Activated CD4-positive, alpha-beta T cell treated with anti-CD3 and anti-CD28 coated beads for 1 hour (primary cell): ENCODE measurements around the gene OR52I1.

Experiments used
- DNase-seq: peaks from one replicate; pipeline ENCODE4 v3.0.0-alpha.2; 2020

OR52I1 gene, protein sequence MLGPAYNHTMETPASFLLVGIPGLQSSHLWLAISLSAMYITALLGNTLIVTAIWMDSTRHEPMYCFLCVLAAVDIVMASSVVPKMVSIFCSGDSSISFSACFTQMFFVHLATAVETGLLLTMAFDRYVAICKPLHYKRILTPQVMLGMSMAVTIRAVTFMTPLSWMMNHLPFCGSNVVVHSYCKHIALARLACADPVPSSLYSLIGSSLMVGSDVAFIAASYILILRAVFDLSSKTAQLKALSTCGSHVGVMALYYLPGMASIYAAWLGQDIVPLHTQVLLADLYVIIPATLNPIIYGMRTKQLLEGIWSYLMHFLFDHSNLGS

GRCh38 chr11:4593739-4594138 lies at the start of gene OR52I1:
Gene OR52I1 (plus strand): TSS chr11:4594039. CDS start chr11:4594039, 0 bp downstream.
- DNase-seq: no peak

DNA sequence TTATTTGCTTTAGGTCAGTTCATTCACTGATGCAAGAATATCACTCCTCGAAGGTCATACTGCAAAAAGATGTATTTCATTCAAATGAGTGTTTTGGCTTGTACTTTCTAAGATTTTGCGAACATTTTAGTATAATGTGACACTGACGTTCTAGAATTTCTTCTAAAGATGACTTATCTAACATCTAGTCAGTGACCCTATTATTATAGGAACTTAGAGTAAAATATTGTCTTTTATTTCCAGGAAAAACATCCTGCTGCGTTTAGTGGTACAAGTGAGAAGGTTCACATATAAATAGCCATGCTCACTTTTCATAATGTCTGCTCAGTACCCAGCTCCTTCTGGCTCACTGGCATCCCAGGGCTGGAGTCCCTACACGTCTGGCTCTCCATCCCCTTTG lies 48.9 kb upstream of the OR52I1 start, which contains the start of gene OR52M1:
TSS of gene OR52M1 (plus strand) at position 301 of the 400 bp plus-strand sequence. CDS start at position 301, 0 bp downstream.
- no peak for DNase-seq

DNA sequence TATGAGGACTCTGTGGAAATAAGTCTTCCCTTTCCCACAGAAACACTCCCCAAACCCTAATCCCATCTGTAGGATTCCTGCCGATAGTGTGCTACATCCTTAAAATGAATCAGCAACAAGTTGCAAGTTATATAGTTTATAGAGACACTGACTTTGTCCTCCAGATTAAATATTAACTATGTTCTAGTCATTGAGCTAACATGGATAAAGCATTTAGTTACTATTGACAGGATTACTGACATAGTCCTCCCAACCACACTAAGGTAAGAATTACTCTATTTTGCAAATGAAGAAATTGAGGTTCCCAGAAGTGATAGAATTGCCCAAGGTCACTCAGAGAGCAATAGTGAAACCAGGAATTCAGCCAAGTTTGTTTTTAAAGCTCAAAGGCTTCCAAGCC lies 47.0 kb upstream of the OR52I1 start:
- DNase-seq: no peak

DNA sequence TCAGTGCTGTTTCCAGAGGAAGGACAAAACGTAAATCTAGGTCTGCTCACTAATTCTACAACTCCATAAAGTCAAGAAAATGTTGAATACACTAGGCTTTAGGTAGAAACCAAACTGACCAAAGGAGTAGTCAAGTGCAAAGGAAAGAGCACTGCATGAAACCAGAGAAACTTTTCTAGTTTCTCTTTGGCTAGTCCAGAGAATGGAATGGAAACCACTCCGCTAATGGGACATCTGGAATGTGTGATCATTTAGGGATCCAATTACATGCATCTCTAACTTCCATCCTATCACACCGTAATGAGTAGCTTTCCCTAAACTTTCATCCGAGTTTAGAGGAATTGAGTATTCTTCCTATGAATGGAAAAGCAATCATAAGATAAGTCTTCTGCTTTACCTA lies 46.4 kb upstream of the OR52I1 start:
- no peak for DNase-seq

- DNase-seq: no peak
Observed at GRCh38 chr11:4551346-4551979, 42.4 kb upstream of the OR52I1 start.

DNA sequence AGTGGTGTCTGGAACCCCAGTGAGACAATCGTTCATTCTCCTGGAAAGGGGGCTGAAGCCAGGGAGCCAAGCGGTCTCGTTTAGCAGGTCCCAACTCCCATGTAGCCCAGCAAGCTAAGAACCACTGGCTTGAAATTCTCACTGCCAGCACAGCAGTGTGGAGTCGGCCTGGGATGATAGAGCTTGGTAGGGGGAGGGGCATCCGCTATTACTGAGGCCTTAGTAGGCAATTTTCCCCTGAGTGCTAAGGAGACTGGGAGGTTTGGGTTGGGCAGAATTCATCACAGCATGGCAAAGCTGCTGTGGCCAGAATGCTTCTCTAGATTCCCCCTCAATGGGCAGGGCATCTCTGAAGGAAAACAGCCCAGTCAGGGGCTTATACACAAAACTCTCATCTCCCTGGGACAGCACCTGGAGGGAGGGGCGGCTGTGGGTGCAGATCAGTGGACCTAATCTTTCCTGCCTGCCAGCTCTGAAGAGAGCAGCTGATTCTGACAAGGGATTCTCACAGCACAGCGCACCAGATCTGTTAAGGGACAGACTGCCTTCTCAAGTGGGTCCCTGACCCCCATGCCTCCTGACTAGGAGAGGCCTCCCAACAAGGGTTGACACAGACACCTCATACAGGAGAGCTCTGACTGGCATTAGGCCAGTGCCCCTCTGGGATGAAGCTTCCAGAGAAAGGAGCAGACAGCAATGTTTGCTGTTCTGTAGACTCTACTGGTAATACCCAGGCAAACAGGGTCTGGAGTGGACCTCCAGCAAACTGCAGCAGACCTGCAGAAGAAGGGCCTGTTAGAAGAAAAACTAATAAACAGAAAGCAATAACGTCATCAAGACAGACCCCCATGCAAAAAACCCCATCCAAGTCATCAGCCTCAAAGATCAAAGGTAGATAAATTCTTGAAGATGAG lies 34.1 kb upstream of the OR52I1 start:
- DNase-seq: no peak

- DNase-seq: no peak
Observed at GRCh38 chr11:4560467-4560866, 33.4 kb upstream of the OR52I1 start.

- no peak for DNase-seq
Observed at GRCh38 chr11:4565371-4565770, 28.5 kb upstream of the OR52I1 start.

GRCh38 chr11:4569075-4569474 lies 24.8 kb upstream of the OR52I1 start:
- no peak for DNase-seq

DNA sequence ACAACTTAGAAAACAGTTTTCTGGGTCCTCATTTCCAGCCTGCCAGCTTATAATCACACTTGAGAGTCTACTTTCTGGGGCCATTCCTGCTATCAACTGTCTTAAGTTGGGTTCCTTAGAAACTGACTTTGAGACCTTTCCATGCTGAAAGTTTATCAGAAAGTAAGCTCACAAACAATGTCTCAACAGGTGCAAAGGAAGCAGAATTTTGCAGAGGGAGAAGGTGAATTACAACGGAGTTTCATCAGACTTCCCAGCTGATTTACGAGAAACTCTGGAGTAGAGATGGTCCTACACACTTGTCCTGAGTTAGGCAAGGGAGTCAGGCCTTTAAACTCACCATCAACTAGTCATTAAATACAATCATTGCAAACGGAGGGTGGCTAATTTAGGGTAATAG lies 17.0 kb upstream of the OR52I1 start:
- DNase-seq: no peak

- DNase-seq: no peak
Observed at GRCh38 chr11:4577761-4578160, 16.1 kb upstream of the OR52I1 start.

GRCh38 chr11:4578624-4579023 lies 15.2 kb upstream of the OR52I1 start:
- no peak for DNase-seq

DNA sequence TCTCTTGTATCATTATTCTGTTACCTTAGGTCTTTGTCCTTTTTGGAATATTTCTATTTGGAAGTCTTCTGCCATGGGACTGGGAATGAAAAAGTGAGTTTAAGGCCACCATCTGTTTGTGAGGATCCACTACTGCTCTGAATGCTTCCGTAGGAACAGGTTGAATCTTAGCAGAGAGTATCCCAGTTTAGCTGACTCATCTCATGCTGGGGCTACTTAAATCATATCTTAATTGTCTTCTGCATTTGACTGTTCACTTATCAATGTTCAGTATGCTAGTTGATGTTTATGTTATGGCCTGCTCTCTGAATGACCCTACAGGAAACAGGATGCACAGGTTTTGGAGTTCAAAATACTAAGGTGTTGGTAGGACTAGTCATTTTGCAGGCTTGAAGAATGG lies 13.7 kb upstream of the OR52I1 start:
- no peak for DNase-seq

DNA sequence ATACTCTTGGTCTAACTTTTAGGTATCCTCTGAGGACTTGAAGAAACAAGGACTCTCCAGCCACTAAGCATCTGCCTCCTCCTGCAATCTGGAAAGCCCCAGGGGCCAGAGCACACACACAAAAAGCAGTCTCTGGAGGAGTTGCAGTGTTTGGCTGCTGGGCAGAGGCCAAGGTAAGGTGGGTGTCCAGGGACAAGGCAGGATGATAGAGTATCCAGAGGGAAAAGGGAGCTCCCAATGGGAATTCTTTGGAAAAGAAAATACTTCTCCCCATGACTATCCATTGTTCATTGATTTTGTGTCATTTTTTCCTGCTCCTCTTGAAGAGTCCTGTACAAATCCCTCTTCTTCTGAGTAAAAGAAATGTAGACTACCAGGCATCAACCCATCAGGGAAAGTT lies 12.4 kb upstream of the OR52I1 start, which contains the start of gene OR52I2:
TSS of gene OR52I2 (plus strand) at position 301 of the 400 bp plus-strand sequence.
- DNase-seq: no peak

DNA sequence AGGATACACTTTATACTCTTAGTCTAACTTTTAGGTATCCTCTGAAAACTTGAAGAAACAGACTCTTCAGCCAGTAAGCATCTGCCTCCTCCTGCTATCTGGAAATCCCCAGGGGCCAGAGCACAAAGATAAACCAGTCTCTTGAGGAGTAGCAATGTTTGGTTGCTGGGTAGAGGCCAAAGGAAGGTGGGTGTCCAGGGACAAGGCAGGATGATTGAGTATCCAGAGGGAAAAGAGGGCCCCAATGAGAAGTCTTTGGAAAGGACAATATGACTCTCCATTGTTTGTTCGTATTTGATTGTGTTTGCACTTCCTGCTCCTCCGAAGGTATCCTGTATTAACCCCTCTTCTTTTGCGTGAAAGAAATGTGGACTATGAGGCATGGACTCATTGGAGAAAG lies 4.8 kb upstream of the OR52I1 start:
- DNase-seq: no peak

GRCh38 chr11:4605057-4605456 lies 11.2 kb downstream of the OR52I1 start:
- no peak for DNase-seq

DNA sequence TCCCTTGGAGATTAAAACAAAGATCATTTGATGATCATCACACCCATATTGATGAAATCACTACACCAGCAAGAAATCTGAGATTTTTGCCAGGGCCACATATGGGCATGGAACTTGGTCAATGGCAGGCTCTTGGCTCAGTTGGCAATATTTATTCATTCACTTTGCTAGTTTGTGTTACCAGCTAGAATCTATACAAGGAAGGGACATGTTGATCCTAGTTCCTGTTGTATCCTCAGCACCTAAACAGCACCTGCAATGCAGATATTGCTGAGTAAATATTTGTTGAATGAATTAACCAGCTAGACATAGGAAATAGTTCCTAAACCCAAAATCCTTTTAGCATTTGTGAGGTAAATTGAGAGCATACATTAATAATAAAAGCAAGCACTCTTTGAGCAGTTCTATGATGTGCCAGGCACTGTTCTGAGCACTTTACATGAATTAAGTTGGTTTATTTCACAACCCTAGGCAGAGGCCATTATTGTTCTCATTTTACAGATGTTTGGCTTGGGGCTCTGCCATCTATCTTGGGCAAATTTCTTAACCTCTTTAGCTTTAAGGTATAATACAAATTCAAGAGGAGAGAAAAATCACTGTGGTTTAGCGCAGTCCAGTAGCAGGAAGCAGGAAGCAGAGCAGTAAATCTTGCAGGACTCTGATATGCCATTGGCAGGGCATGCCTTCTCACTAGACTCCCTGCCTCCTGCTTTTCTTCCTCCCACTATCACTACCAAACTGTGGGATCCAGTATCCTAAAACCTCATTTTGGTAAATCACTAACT lies 12.6 kb downstream of the OR52I1 start:
- no peak for DNase-seq

DNA sequence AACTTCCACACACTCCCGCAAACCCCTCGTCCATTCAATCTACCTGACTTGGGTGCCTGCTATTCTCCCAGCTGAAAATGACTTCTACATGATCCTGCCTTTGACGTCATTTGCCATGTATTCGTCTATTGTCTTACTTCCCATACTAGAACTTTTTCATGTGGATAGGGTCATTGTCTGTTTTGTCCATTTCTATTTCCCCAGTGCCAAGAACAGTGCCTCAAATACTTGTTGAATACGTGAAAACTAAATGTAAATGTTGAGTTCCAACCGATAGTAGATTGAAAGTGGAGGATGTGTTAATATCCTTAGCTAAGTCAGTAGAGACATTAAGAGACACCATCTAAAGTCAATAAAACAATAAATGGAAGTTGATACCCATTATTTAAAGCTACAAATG lies 13.3 kb downstream of the OR52I1 start:
- no peak for DNase-seq

- peak; percentile 90 for DNase-seq
Observed at GRCh38 chr11:4607781-4608666, 14.2 kb downstream of the OR52I1 start, which contains the start of gene TRIM68. Gene TRIM68 (minus strand): TSS chr11:4608231. CDS start chr11:4605504, 2,727 bp downstream.

DNA sequence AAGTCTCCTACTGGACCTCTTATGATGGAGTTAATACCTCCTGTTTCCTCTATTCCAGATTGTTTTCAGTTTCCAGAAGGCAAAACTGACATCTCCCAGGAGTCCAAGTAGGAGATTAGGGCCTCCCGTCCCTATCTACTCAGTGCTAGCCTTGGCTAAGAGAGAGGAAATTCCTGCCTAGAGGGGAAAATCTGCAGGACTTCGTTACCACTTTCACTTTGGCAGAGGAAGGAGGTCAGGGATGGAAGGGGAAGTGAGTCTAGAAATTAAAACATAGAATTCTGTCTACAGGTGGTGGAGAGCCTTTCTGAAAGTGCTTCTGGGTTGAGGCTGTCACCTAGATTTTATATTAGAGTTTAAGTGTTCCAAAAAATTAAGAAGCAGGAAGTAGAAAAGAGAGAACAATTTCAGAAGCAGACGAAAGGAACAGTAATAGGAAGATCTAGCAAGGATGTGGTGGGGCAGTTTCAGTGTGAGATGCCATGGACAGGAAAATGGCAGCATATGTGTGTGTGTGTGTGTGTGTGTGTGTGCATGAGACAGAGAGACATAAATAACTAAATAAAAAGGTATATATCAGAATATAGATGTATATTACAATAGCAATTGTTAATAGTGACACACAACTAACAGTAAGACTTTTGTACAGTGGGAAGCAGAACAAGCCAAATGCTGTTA lies 16.6 kb downstream of the OR52I1 start:
- DNase-seq: no peak

GRCh38 chr11:4611986-4612385 lies 18.1 kb downstream of the OR52I1 start:
- DNase-seq: no peak
